Measurements from ENCODE around the gene SERTAD3.

GRCh38 chr19:40394816-40395210 is 49.3 kb downstream of the SERTAD3 start:
- no peak for TF ChIP-seq EZH2 (IDR thresholded peaks at IDR 0.05; ENCODE audit: borderline replicate concordance, low read depth, low read length, severe bottlenecking)
- TF ChIP-seq CTCF (IDR thresholded peaks at IDR 0.05; ENCODE audit: extremely low read depth in 1 of 2, insufficient read depth in 1 of 2, low read depth in 1 of 2, low read length in 2 of 2): no peak
- no peak for TF ChIP-seq POLR2AphosphoS5 (IDR thresholded peaks at IDR 0.05; ENCODE audit: insufficient read depth, low read depth, low read length)
- TF ChIP-seq POLR2A (IDR thresholded peaks at IDR 0.05; ENCODE audit: low read depth, low read length): no peak
- TF ChIP-seq MAX (IDR thresholded peaks at IDR 0.05; ENCODE audit: insufficient read depth, insufficient read length): no peak
- no peak for TF ChIP-seq FOS (IDR thresholded peaks at IDR 0.05; ENCODE audit: borderline replicate concordance, insufficient read depth, low read length)
- TF ChIP-seq GATA2 (IDR thresholded peaks at IDR 0.05; ENCODE audit: insufficient read depth, insufficient read length, low read depth, low read length): no peak
- no peak for TF ChIP-seq JUN (IDR thresholded peaks at IDR 0.05; ENCODE audit: borderline replicate concordance, insufficient read depth, insufficient read length, low read depth)

Measured in endothelial cell of umbilical vein (primary cell).